ENCODE results near the gene CHST14.

The CHST14 gene

GRCh38 chr15:40470423-40471104 is at the start of gene CHST14:
Gene CHST14 (plus strand): TSS chr15:40470984. CDS start chr15:40471214, 230 bp downstream.
- DNase-seq (ENCODE audit: low read depth in 2 of 2): peak in 1 of 2 donors; percentile 32

GRCh38 chr15:40421246-40422157 is 49.3 kb upstream of the CHST14 start:
- DNase-seq (ENCODE audit: low read depth in 2 of 2): peak; percentile 59 to 68

- DNase-seq (ENCODE audit: low read depth in 2 of 2): no peak
These were observed 46.2 kb upstream of the CHST14 start for GRCh38 chr15:40424483-40425115.

- no peak for DNase-seq (ENCODE audit: low read depth in 2 of 2)
These were observed 45.1 kb upstream of the CHST14 start for GRCh38 chr15:40425681-40426080.

- no peak for DNase-seq (ENCODE audit: low read depth in 2 of 2)
These were observed 43.6 kb upstream of the CHST14 start for GRCh38 chr15:40427188-40427587.

- no peak for DNase-seq (ENCODE audit: low read depth in 2 of 2)
These were observed 42.6 kb upstream of the CHST14 start for GRCh38 chr15:40428185-40428584.

- DNase-seq (ENCODE audit: low read depth in 2 of 2): no peak
These were observed 41.6 kb upstream of the CHST14 start for GRCh38 chr15:40429068-40429710.

GRCh38 chr15:40430271-40430805 is 40.4 kb upstream of the CHST14 start:
- DNase-seq (ENCODE audit: low read depth in 2 of 2): no peak

GRCh38 chr15:40435023-40435709 is 35.6 kb upstream of the CHST14 start:
- no peak for DNase-seq (ENCODE audit: low read depth in 2 of 2)

GRCh38 chr15:40435710-40436089 is 35.1 kb upstream of the CHST14 start:
- DNase-seq (ENCODE audit: low read depth in 2 of 2): no peak

GRCh38 chr15:40436116-40436891 is 34.5 kb upstream of the CHST14 start:
- DNase-seq (ENCODE audit: low read depth in 2 of 2): no peak

GRCh38 chr15:40436892-40437751 is 33.7 kb upstream of the CHST14 start:
- DNase-seq (ENCODE audit: low read depth in 2 of 2): no peak

- no peak for DNase-seq (ENCODE audit: low read depth in 2 of 2)
These were observed 32.8 kb upstream of the CHST14 start for GRCh38 chr15:40437752-40438687.

GRCh38 chr15:40438712-40439111 is 32.1 kb upstream of the CHST14 start:
- DNase-seq (ENCODE audit: low read depth in 2 of 2): no peak

GRCh38 chr15:40439461-40439959 is 31.3 kb upstream of the CHST14 start:
- no peak for DNase-seq (ENCODE audit: low read depth in 2 of 2)

GRCh38 chr15:40439960-40440742 is 30.6 kb upstream of the CHST14 start:
- DNase-seq (ENCODE audit: low read depth in 2 of 2): no peak

Data from stimulated activated CD8-positive, alpha-beta memory T cell treated with anti-CD3 and anti-CD28 coated beads, Interleukin-15, amount 100 ng/mL, for 48 hours (primary cell).